Measurements from ENCODE around the gene EPHB1. TPM values are rescaled to one million over a fixed set of nuclear protein-coding genes. Genes with fewer than 3 reads are reported as not detected.

The EPHB1 gene
- polyA plus RNA-seq, 1 experiment, result 0.50 TPM

DNA sequence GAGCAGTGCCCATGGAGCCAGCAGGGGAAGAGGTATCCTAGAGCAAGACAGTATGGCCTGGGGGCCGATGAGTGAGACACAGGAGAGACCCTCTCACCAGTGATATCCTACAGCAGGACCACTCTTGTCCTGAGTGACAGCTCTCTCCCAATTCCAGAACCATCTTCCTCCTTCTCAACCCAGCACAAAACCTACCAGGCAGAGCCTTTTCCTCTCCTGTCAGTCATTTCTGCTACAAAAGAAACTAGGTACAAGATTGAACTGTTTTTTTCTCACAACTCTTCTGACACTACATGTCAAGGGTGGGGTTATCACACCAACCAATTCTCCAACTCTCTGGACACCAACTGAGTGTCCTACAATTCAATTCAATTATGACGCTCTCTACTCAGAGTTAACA lies 506.6 kb downstream of the EPHB1 start:
- Histone ChIP-seq H3K27me3 (ENCODE audit: control insufficient read depth, insufficient read depth, low read length) (no peaks in the 10 kb centered on the region), H3K4me3 (ENCODE audit: low read depth, low read length) (no peak overlapping the region), H3K36me3 (ENCODE audit: control insufficient read depth, insufficient read depth, low read length) (no peaks in the 10 kb centered on the region)
- no peak for TF ChIP-seq CTCF (IDR thresholded peaks at IDR 0.05; ENCODE audit: insufficient read depth, low read depth, low read length)
- DNase-seq (ENCODE audit: low read depth), result no peak
- CTCF ChIA-PET, result no interaction called here
- POLR2A ChIA-PET, result no interaction called here

GRCh38 chr3:135304378-135304777 lies 509.3 kb downstream of the EPHB1 start:
- Histone ChIP-seq H3K36me3 (ENCODE audit: control insufficient read depth, insufficient read depth, low read length) (no peaks in the 10 kb centered on the region), H3K4me3 (ENCODE audit: low read depth, low read length) (no peak overlapping the region), H3K27me3 (ENCODE audit: control insufficient read depth, insufficient read depth, low read length) (no peaks in the 10 kb centered on the region)
- POLR2A ChIA-PET, result no interaction called here
- CTCF ChIA-PET, result no interaction called here
- no peak for TF ChIP-seq CTCF (IDR thresholded peaks at IDR 0.05; ENCODE audit: insufficient read depth, low read depth, low read length)
- DNase-seq (ENCODE audit: low read depth), result no peak

Small RNA genes within 50 kb of the gene (small RNA-seq; reads per million reads assigned to genes)
- not detected for gene RNA5SP141 (ENCODE audit: insufficient read length, low read depth, low replicate concordance)
- gene RNU6-1174P (ENCODE audit: insufficient read length, low read depth, low replicate concordance), result not detected

Other genes with a start within 250 kb of the EPHB1 start
- gene KY, start 144.2 kb upstream of the EPHB1 start, polyA plus RNA-seq (2011; rRNA removed), result 0.05 TPM in 1 of 2 replicates, not detected in the other

All from BJ (cell line).